HepG2 (cell line): Measurements from ENCODE around the gene P4HB. TPM values are rescaled to one million over a fixed set of nuclear protein-coding genes. Genes with fewer than 3 reads are reported as not detected.

Source experiments
- ATM ChIP-seq: fragments of 450-650 bp; IDR thresholded peaks from 2 replicates; pipeline ENCODE4 v1.7.1; 2017; ENCODE audit warnings: mild to moderate bottlenecking, borderline replicate concordance
- CBX5 ChIP-seq: sonication (generic); formaldehyde crosslinking; IDR thresholded peaks from 2 replicates; pipeline ENCODE4 v1.4.0; 2020; ENCODE audit warnings: missing genetic modification reagents, borderline replicate concordance
- MAF1 ChIP-seq: sonication (generic); formaldehyde crosslinking; IDR thresholded peaks from 2 replicates; pipeline ENCODE4 v1.5.0; 2020; ENCODE audit warnings: missing genetic modification reagents, borderline replicate concordance
- MAFF ChIP-seq: IDR thresholded peaks from 2 replicates; pipeline ENCODE4 v1.6.1; 2011; ENCODE audit warnings: low read depth, low read length, improper control_type of control experiment
- MTA1 ChIP-seq: sonication (generic); formaldehyde crosslinking; IDR thresholded peaks from 2 replicates; pipeline ENCODE4 v1.4.0; 2020; ENCODE audit warnings: missing genetic modification reagents, mild to moderate bottlenecking, borderline replicate concordance
- MXD4 ChIP-seq: IDR thresholded peaks from 2 replicates; pipeline ENCODE4 v1.6.1; 2016; ENCODE audit warnings: mild to moderate bottlenecking, missing biosample characterization, missing genetic modification reagents
- NFE2 ChIP-seq: sonication (generic); formaldehyde crosslinking; IDR thresholded peaks from 2 replicates; pipeline ENCODE4 v1.4.0; 2020; ENCODE audit warnings: missing genetic modification reagents
- NFYC ChIP-seq: IDR thresholded peaks from 2 replicates; pipeline ENCODE4 v1.6.1; 2016; ENCODE audit warnings: missing genetic modification reagents, missing compliant biosample characterization
- PAWR ChIP-seq: sonication (generic); formaldehyde crosslinking; IDR thresholded peaks from 2 replicates; pipeline ENCODE4 v1.4.0; 2020; ENCODE audit warnings: missing genetic modification reagents, mild to moderate bottlenecking, borderline replicate concordance
- RBM22 ChIP-seq: fragments of 200-400 bp; formaldehyde crosslinking; optimal IDR thresholded peaks from 2 replicates; pipeline ENCODE3; 2017; ENCODE audit warnings: mild to moderate bottlenecking, low read length, moderate library complexity
- RCOR2 ChIP-seq: IDR thresholded peaks from 2 replicates; pipeline ENCODE4 v1.6.1; 2016; ENCODE audit warnings: missing biosample characterization, missing genetic modification reagents
- RXRA ChIP-seq: sonication (generic); formaldehyde crosslinking; IDR thresholded peaks from 2 replicates; pipeline ENCODE4 v1.5.1; 2020; ENCODE audit warnings: missing genetic modification reagents
- ZFP37 ChIP-seq: sonication (generic); formaldehyde crosslinking; IDR thresholded peaks from 2 replicates; pipeline ENCODE4 v1.4.0; 2020; ENCODE audit warnings: missing genetic modification reagents, borderline replicate concordance
- ZNF136 ChIP-seq: sonication (generic); formaldehyde crosslinking; IDR thresholded peaks from 2 replicates; pipeline ENCODE4 v1.8.1; 2022; ENCODE audit warnings: low read depth, mild to moderate bottlenecking, moderate library complexity, missing genetic modification reagents
- ZNF17 ChIP-seq: sonication (generic); formaldehyde crosslinking; IDR thresholded peaks from 2 replicates; pipeline ENCODE4 v1.5.0; 2020; ENCODE audit warnings: mild to moderate bottlenecking, missing genetic modification reagents
- ZNF333 ChIP-seq: sonication (generic); formaldehyde crosslinking; IDR thresholded peaks from 2 replicates; pipeline ENCODE4 v1.4.0; 2020; ENCODE audit warnings: mild to moderate bottlenecking, missing genetic modification reagents, borderline replicate concordance
- ZNF563 ChIP-seq: sonication (generic); formaldehyde crosslinking; IDR thresholded peaks from 2 replicates; pipeline ENCODE4 v1.8.0; 2022; ENCODE audit warnings: mild to moderate bottlenecking, moderate library complexity, missing genetic modification reagents
- ZNF678 ChIP-seq: sonication (generic); formaldehyde crosslinking; IDR thresholded peaks from 2 replicates; pipeline ENCODE4 v1.4.0; 2020; ENCODE audit warnings: mild to moderate bottlenecking, missing genetic modification reagents
- ZNF792 ChIP-seq: IDR thresholded peaks from 2 replicates; pipeline ENCODE4 v1.6.1; 2016
- ZNF850 ChIP-seq: sonication (generic); formaldehyde crosslinking; conservative IDR thresholded peaks from 2 replicates; pipeline ENCODE4 v1.9.0; 2021; ENCODE audit warnings: mild to moderate bottlenecking, missing genetic modification reagents
- ZSCAN22 ChIP-seq: sonication (generic); formaldehyde crosslinking; IDR thresholded peaks from 2 replicates; pipeline ENCODE4 v1.4.0; 2020; ENCODE audit warnings: mild to moderate bottlenecking, missing genetic modification reagents
- ZSCAN25 ChIP-seq: sonication (generic); formaldehyde crosslinking; IDR thresholded peaks from 2 replicates; pipeline ENCODE4 v1.8.0; 2022; ENCODE audit warnings: mild to moderate bottlenecking, missing genetic modification reagents
- polyA plus RNA-seq, 8 experiments: library from polyadenylated mRNA; depleted of rRNA in 3 of 8; stranded (reverse) in 7 of 8; unstranded in 1 of 8; fragments of >200 nt; fragmentation: Illumina TruSeq in 4 of 8; extraction: Trizol in 4 of 8; gene quantifications; 2 replicates each; pipeline versions ENCODE4 v1.2.1 to v1.2.3, GENCODE V29; 2011 to 2016; ENCODE audit warnings: low read depth in 4 of 8, missing spikeins in 1 of 8, mixed read lengths in 1 of 8; ENCODE audit not compliant: insufficient read depth in 1 of 8
- total RNA-seq, 5 experiments: library from RNA; depleted of rRNA; stranded (reverse); fragments of >200 nt; fragmentation: Illumina TruSeq; extraction: Trizol; gene quantifications; 2 replicates each; pipeline ENCODE4 v1.2.3, GENCODE V29; 2016; ENCODE audit warnings: low read depth in 1 of 5
- TF ChIP-seq, protein P1 (sequence below): IDR thresholded peaks from 2 replicates; pipeline ENCODE4 v1.6.1; 2016
- TF ChIP-seq, protein P2 (sequence below): IDR thresholded peaks from 2 replicates; pipeline ENCODE4 v1.6.1; 2018; ENCODE audit warnings: missing genetic modification reagents, mild to moderate bottlenecking, missing compliant biosample characterization
- TF ChIP-seq, protein P3 (sequence below): IDR thresholded peaks from 2 replicates; pipeline ENCODE4 v1.6.1; 2012; ENCODE audit warnings: inconsistent platforms
- TF ChIP-seq, protein P4 (sequence below): fragments of 450-650 bp; IDR thresholded peaks from 2 replicates; pipeline ENCODE4 v1.6.1; 2017
- TF ChIP-seq, protein P5 (sequence below): IDR thresholded peaks from 2 replicates; pipeline ENCODE4 v1.6.1; 2016; ENCODE audit warnings: mild to moderate bottlenecking, missing biosample characterization, missing genetic modification reagents
- TF ChIP-seq, protein P6 (sequence below): sonication (generic); formaldehyde crosslinking; IDR thresholded peaks from 2 replicates; pipeline ENCODE4 v1.8.0; 2022; ENCODE audit warnings: mild to moderate bottlenecking, missing genetic modification reagents, moderate library complexity

P4HB gene
- total and polyA plus RNA-seq, 2 of the 13 experiments (the other 11 are each of a cell fraction or from before 2014, with no cell fraction given): 185 to 782 TPM

DNA sequence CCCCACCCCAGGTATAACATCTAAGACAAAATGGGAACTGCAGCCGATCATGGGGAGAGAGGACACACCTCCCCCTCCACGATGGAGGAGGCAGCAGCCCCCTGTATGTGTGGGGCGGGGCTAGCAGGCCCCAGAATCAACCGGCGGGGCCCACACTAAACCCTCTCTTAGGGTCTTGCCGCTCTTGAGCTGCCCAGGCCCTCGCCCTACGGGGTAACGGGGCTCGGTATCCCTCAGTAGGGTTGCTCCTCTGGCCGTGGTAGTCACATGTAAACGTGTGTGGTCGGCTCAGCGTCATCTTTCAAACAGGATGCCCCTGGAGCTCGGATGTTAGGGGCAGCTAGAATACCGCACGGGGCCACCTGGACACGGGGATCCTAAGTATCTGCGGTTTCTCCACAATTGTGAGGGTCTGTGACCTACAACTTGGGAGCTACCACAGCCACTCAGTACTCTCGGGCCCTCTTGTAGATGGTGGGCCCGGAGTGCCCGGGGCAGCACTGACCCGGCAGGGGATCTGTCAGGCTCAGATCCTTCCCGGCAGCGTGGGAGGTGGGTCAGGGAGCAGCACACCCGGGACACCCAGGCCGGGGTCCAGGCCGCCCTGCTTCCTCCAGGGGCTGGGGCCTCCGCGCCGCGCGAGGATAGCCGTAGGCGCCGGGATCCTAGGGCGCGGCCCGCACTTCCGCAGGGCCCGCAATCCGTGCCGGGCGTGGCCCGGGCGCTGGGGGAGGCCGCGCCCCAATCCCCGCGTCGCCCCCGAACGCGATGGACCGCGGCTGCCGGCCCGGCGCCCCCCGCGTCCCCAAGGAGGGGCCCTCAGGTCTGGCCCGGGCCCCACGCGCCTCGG lies 10.0 kb upstream of the P4HB start (continued):
- TF ChIP-seq ZNF17 (CRISPR knock-in tag) (no peak), RXRA (CRISPR knock-in tag) (no peak), ZFP37 (CRISPR knock-in tag) (no peak), RCOR2 (no peak), ZNF792 (CRISPR knock-in tag) (no peak), PAWR (no peak), MAF1 (CRISPR knock-in tag) (no peak), NFYC (CRISPR knock-in tag) (no peak), ATM (no peak), MAFF (no peak), ZNF678 (CRISPR knock-in tag) (no peak), CBX5 (CRISPR knock-in tag) (no peak; the same call in 1 of the 2 replicates), ZNF136 (CRISPR knock-in tag) (no peak), ZNF333 (CRISPR knock-in tag) (no peak), MTA1 (CRISPR knock-in tag) (no peak), ZSCAN25 (CRISPR knock-in tag) (no peak), MXD4 (CRISPR knock-in tag) (peak; percentile 56; the same call in 1 of the 2 replicates), ZNF850 (no peak), NFE2 (CRISPR knock-in tag) (no peak), RBM22 (peak; percentile 69), ZSCAN22 (CRISPR knock-in tag) (no peak), ZNF563 (CRISPR knock-in tag) (no peak; the same call in 1 of the 2 replicates)
- TF ChIP-seq, protein P1, sequence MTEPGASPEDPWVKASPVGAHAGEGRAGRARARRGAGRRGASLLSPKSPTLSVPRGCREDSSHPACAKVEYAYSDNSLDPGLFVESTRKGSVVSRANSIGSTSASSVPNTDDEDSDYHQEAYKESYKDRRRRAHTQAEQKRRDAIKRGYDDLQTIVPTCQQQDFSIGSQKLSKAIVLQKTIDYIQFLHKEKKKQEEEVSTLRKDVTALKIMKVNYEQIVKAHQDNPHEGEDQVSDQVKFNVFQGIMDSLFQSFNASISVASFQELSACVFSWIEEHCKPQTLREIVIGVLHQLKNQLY (CRISPR knock-in tag): no peak
- TF ChIP-seq, protein P2, sequence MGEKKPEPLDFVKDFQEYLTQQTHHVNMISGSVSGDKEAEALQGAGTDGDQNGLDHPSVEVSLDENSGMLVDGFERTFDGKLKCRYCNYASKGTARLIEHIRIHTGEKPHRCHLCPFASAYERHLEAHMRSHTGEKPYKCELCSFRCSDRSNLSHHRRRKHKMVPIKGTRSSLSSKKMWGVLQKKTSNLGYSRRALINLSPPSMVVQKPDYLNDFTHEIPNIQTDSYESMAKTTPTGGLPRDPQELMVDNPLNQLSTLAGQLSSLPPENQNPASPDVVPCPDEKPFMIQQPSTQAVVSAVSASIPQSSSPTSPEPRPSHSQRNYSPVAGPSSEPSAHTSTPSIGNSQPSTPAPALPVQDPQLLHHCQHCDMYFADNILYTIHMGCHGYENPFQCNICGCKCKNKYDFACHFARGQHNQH (CRISPR knock-in tag): no peak
- TF ChIP-seq, protein P3, sequence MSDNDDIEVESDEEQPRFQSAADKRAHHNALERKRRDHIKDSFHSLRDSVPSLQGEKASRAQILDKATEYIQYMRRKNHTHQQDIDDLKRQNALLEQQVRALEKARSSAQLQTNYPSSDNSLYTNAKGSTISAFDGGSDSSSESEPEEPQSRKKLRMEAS: peak; percentile 38
- TF ChIP-seq, protein P4, sequence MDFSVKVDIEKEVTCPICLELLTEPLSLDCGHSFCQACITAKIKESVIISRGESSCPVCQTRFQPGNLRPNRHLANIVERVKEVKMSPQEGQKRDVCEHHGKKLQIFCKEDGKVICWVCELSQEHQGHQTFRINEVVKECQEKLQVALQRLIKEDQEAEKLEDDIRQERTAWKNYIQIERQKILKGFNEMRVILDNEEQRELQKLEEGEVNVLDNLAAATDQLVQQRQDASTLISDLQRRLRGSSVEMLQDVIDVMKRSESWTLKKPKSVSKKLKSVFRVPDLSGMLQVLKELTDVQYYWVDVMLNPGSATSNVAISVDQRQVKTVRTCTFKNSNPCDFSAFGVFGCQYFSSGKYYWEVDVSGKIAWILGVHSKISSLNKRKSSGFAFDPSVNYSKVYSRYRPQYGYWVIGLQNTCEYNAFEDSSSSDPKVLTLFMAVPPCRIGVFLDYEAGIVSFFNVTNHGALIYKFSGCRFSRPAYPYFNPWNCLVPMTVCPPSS: no peak
- TF ChIP-seq, protein P5, sequence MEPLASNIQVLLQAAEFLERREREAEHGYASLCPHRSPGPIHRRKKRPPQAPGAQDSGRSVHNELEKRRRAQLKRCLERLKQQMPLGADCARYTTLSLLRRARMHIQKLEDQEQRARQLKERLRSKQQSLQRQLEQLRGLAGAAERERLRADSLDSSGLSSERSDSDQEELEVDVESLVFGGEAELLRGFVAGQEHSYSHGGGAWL (CRISPR knock-in tag): no peak; the same call in 1 of the 2 replicates
- TF ChIP-seq, protein P6, sequence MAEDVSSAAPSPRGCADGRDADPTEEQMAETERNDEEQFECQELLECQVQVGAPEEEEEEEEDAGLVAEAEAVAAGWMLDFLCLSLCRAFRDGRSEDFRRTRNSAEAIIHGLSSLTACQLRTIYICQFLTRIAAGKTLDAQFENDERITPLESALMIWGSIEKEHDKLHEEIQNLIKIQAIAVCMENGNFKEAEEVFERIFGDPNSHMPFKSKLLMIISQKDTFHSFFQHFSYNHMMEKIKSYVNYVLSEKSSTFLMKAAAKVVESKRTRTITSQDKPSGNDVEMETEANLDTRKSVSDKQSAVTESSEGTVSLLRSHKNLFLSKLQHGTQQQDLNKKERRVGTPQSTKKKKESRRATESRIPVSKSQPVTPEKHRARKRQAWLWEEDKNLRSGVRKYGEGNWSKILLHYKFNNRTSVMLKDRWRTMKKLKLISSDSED (CRISPR knock-in tag): no peak
